ENCODE results near the gene KCNG2. TPM values are rescaled to one million over a fixed set of nuclear protein-coding genes. Genes with fewer than 3 reads are reported as not detected.
"Not testable (repeated sequence)": the region's sequence is repeated elsewhere in the genome, so short reads cannot be mapped to it uniquely, and the experiment has no call there.

KCNG2 gene
- total and polyA plus RNA-seq, 2 of the 4 experiments (the other 2 are of a cell fraction), result not detected

- H3K4me2 ChIP-seq (ENCODE audit: low read depth, low read length); H4K20me1 ChIP-seq (ENCODE audit: insufficient read depth, low read length); H3K14ac ChIP-seq (replicated peaks; ENCODE audit: low read depth, low read length); H3K9ac ChIP-seq (ENCODE audit: low read depth, low read length); intact Hi-C loops (cut with micrococcal nuclease); H4K8ac ChIP-seq (ENCODE audit: low read depth in 2 of 2, low read length in 2 of 2); H3K79me1 ChIP-seq (ENCODE audit: low read depth in 1 of 2, low read length in 2 of 2); H3K18ac ChIP-seq (ENCODE audit: low read depth, low read length); H3K4ac ChIP-seq (ENCODE audit: low read depth, low read length); H2BK15ac ChIP-seq (ENCODE audit: low read depth, low read length); H2AK5ac ChIP-seq (ENCODE audit: low read depth, low read length); H3K4me1 ChIP-seq (ENCODE audit: control insufficient read depth, insufficient read depth, low read length); H3K56ac ChIP-seq (ENCODE audit: extremely low read depth, insufficient read depth, low read length); DNase-seq; H3K23ac ChIP-seq (ENCODE audit: low read depth, low read length); H2BK20ac ChIP-seq (ENCODE audit: low read depth, low read length); H2BK5ac ChIP-seq (ENCODE audit: low read depth, low read length, poor library complexity, severe bottlenecking); in situ Hi-C loops (cut with MboI; ENCODE audit: low sequenced_read_pairs); H3K36me3 ChIP-seq (ENCODE audit: control insufficient read depth, insufficient read depth, low read length); dilution Hi-C loops (cut with HindIII; ENCODE audit: low sequenced_read_pairs, unreplicated experiment); H4K91ac ChIP-seq (ENCODE audit: insufficient read depth, low read depth, low read length); ATAC-seq (ENCODE audit: low read depth); H3K27me3 ChIP-seq (ENCODE audit: control insufficient read depth, insufficient read depth, low read length); H2AK9ac ChIP-seq (replicated peaks; ENCODE audit: low read depth, low read length, poor library complexity); H3K27ac ChIP-seq (ENCODE audit: insufficient read depth, low read length); H2BK120ac ChIP-seq (ENCODE audit: low read depth, low read length); H3K9me1 ChIP-seq (ENCODE audit: insufficient read depth, low read length); CTCF ChIA-PET; H2AFZ ChIP-seq (replicated peaks; ENCODE audit: low read length, poor library complexity); BruUV-seq (replicated peaks); H3K4me3 ChIP-seq (ENCODE audit: insufficient read depth, low read depth, low read length); H3K9me3 ChIP-seq (ENCODE audit: control insufficient read depth, insufficient read depth, low read length); H4K5ac ChIP-seq (ENCODE audit: low read depth, low read length); POLR2A ChIA-PET (ENCODE audit: unreplicated experiment): not testable (repeated sequence)
- 85% methylated on average over 14 of the region's 25 CpGs; no CpG with 5 or more reads in 1 of the 2 experiments for WGBS, 2 experiments (ENCODE audit: extremely low coverage in 2 of 2, insufficient read length in 1 of 2)
Measured at GRCh38 chr18:79878246-79878645, 80.5 kb downstream of the KCNG2 start.

All from IMR-90 (cell line).